Kasumi-1 (cell line): ENCODE data around the gene LRMDA.

Source experiments
- DNase-seq, 2 experiments: peaks; one replicate each; lab custom pipeline; 2025; lab: John Stamatoyannopoulos, UW

The LRMDA gene

DNA sequence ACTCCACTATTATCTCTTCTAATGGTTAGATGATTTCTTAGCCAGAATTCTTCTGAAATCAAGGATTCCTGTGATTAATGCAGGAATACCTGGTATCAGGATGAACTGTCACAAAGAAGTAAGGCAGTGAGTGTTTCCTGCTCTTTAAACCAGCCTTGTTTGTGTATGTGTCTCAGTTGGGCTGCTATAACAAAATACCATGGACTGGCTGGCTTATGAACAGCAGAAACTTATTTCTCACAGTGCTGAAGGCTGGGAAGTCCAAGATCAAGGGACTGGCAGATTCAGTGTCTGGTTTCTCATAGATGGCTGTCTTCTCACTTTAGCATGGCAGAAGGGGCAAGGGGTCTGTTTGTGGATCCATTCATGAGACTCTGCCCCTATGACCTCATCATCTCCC is 42.7 kb downstream of the LRMDA start:
- no peak for DNase-seq

DNA sequence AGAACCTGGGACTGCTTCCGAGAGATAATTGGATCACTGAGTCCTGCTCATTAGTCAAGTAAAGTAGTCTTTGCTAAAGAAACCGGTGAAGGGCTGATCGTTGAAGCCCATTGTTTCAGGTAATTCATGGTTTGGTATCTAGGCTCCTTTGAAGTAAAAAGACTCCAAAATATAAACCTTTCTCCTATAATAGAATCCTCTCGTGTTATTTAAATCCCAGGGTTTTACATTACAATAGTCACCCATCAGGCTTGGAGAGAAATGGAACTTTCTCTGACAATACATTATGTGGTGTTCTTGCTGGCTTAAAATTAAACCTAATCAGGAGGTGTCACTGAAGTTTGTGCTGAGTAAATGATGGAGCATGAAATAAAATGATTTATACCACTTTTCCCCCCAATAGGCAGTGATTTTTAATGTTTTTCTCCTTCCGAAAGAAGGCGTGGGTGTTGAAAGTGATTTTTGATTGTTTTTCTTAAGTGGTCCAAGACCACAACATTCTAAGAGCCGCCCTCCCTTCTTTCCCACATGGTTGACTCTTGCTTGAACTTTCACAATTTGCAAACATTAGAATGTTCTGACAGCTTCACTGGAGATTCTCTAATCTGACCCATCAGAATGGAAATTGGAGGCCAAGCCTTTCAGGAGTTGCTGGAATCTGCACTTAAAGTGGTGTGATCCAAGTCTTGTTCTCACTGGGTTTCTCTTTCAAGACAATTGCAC is 44.2 kb downstream of the LRMDA start:
- DNase-seq = no peak

DNA sequence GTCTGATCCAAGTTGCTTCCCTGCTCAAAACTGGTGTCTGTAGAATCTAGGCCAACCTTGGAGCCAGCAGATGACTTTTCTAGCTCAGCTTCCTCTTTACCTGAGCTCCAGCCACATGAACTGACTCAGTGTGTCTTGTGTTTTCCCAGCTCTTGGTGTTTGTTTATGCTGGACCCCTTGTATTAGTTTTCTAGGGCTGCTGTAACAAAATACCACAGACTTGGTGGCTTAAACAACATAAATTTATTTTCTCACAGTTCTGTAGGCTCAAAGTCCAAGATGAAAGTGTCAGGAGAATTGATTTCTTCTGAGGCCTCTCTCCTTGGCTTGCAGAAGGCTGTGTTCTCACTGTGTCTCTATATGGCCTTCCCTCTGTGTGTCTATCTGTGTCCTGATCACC is 45.1 kb downstream of the LRMDA start:
- DNase-seq = no peak

DNA sequence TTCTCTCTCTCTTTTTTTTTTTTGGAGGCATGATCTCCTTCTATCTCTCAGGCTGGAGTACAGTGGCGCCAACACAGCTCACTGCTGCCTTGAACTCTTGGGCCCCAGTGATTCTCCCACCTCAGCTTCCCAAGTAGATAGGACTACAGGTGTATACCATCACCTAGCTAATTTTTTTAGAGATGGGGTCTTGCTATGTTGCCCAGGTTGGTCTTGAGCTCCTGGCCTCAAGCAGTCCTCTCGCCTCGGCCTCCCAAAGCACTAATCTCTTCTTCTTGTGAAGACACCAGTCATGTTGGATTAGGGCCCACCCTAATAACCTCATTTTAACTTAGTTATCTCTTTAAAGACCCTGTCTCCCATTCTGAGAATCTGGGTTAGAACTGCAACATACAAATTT is 45.6 kb downstream of the LRMDA start:
- no peak for DNase-seq

DNA sequence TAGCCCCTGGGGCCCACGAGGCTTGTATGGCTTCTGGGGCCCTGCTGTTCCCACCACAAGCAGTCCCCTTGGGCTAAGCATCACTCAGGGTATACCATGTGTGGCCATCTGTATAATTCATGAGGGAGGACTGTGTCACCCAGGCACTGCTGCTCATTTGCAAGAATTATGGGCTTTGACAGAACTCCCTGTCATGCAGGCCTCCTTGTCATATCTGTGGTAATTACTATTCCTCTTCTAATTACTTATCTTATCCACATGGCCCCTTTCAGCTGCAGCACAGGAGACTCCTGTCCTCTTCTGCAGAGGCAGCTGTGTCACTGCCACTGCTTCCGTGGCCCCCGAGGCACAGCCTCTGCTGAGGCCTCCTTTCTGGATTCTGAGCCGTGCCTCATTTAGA is 46.3 kb downstream of the LRMDA start:
- no peak for DNase-seq

DNA sequence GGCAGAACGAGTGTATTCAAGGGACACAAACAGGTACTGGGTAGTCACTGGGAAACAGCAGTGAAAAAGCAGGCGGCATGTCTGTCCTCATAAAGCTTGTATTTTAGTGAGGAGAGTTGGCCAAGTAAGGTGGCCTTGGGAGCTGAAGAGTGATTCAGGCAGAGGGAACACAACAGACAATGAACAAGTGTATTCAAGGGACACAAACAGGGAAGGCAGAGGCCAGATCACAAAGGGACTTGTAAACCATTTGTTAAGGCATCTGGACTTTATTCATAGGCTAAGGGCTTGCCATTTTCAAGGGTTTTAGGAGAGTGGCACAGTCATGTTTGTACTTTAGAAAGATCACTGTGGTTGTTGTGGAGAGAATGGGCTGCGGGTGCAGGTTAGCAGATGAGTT is 49.0 kb downstream of the LRMDA start:
- no peak for DNase-seq

DNA sequence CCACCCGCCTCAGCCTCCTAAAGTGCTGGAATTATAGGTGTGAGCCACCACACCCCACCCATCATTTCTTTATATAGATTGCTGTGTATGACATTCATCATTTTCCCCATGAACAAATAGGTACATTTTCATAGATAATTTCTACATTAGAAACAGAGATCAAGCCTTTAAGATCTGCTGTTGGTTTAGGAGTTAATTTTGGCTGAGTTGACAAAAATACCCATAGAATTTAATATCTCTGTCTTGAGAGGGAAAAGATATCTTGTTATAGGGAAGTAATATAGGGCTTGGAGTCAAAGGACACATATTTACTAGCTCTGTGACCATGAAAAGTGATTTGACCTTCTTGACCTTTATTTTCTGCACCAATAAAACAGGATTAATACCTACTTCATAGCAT is 51.8 kb downstream of the LRMDA start:
- no peak for DNase-seq

DNA sequence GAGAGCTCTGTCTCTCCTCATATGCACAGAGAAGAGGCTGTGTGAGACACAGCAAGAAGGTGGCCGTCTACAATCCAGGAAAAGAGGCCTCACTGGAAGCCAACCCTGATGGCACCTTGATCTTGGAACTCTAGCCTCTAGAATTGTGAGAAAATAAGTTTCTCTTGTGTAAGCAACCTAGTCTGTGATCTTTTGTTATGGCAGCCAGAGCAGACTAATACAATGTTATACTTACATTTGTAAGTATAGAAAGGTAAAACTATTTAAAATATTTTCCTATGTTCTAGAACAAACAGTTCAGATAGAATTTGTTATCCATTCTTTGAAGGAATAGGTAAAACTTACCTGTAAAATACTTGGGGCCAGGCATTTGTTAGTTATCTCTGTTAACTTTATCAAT is 53.3 kb downstream of the LRMDA start:
- no peak for DNase-seq

DNA sequence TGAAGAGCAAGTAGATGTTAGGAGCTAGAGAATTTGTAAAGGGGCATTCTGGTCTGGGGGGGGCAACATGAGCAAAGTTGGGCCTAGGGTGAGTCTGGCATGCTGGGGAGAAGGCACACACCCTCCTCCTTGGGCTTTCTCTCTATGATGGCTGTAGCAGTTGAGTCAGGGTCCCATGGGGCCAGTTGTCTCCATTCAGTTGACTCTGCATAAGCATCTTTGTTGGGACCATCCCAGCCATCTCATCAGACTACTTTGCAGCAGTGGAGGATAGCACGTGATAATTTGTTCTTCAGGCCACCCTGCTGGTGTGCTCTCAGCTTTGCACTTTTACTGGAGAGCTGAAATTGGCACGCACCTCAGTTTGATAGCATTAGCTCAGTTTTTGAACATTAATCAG is 55.2 kb downstream of the LRMDA start:
- DNase-seq = no peak

DNA sequence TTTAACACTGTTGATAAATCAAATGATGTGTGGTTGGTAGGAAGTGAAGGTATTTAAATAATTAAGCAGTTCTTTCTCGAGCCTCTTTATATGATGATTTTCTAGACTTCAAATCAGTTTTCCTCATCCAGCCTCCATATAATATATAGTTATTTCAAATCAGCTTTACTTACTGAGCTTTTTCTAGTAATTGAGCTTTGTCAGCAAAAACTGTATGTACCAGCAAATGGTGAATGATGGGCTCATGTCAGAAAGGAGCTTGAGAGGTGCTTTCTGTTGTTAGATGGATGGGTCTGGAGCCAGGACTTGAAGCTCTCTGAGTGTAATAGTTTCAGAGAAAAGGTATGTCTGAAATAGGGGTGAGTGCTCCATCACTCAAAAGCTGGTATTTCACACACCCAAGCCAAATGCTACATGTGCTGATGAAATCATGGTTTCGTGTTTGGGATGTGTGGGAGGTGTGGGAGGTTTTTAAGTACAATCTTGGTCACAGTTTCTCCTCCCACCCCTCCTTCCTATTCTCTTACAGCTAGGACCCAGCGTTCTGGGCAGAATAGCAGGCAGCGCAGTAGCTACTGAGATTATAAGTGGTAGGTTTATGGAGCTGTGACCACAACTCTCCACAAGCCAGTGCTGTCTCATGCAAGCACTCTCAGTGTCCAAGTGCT is 55.8 kb downstream of the LRMDA start:
- peak in 1 of 2 experiments; percentile 25 for DNase-seq

DNA sequence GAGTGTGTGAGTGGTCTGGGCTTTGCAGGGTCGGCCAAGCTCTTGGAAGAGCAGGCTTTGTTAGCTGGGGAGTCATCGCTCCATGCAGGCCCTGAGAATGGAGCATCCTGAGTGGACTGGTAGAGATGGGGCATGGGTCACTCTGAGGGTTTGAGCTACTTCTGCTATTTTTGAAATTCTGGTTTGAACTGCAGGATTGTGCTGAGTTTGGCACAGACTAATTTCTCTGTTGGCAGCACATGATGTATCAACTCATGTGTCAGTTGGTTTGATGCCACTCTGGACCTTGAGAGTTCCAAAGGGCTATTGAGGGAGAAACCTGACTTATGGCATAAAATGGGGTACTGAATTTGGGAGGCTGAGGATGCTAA is 56.3 kb downstream of the LRMDA start:
- no peak for DNase-seq

DNA sequence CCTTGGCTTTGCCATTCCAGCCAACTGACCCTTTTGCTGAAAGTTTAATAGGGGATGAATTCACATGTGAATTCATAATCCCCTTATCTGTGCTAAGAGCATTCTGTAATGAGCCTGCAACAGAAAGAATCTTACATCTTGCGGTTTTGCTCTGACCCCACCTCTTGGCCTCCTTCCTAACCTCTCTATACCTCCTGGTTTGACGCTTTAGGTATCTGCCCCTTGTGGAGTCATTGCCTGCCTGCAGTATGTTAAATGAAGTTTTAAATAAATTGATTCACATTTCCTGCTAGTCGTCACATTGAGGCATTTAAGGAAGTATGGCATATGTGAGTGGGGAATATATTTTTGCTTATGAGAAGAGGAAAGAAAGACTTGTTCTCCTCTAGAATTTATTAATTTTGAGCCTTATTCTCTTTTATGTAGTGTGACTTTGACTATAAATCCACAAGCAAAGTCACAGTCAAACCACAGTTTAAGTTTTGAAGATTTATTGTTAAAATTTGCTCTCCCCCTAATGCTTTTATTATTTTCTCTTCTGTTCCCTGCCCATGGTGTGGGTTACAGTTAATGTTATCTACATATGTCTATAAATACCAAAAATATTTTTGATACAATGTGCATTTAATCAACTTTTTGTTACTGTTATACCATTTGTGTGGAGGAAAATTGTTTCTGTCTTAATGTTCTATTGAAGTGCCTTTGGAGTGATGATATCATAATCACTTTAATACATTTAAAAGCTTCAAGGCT is 60.9 kb downstream of the LRMDA start:
- peak; percentile 78 to 84 for DNase-seq

DNA sequence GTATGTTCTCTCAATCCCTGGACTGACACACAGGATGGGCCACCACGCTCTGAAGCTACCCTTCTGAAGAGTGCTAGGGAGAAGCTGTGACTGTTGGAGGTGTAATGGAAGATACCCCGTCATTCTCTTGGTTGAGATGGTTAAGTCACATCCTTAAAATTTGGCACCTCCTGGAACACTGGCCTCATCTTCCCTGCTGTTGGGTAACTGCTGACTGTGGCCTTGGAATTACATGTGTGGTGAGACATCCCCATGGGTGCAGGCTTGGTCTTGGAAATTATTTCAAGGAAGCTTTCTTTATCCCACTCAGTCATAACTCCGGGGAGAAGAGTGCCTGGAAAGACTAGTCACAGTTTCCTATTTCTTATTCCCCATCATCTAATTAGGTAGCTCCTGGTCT is 62.0 kb downstream of the LRMDA start:
- DNase-seq = no peak

DNA sequence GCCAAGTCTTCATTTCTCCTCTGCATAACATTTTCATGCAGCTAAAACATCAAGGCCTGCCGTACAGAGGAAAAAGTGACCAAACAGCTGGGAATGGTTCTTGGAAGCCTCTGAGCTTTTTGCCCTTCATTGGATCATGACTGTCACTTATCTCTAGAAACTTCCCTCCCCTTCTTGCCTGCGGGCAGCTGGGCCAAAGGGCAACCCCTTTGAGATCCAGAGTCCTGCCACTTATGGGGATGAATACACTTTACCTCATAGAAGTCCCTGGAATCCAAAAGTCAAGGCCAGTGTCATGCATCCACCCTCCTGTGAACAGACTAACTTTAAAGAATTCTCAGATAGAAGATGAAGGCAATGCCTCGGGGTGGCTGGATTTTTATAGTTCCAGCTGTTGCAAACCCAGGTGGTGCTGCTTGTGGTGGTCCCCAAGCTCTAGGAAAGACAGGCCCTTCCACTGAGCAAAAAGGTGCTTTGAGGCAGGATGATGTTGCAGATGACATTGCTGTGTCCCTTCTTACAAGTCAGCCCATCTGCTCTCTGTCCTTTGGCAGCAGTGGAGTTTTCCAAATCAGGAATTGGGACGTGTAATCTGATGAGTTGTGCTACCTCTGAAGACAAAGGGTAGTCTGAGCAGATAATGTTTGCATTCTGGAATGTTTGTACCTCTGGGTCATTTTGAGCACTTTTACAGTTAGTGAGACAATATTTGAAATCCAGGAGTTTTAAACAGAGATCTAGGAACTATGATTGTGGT is 64.2 kb downstream of the LRMDA start:
- DNase-seq = no peak

DNA sequence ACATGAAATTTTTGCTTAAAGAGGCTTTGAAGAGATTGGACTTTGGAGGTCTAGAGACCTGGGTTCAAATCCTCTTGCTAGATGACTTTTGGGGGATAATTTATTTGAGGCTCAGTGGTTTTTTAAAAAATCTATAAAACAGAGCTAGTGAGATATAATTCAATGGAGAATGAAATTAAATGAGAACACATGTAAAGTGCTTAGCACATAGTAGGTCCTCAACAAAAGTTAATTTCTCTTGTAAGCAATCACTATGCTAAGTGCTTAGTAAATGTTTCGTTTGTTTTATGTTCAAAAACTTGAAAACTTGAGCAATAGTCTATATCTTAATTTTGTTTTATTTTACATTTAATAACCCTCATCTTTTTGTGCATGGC is 64.8 kb downstream of the LRMDA start:
- no peak for DNase-seq

DNA sequence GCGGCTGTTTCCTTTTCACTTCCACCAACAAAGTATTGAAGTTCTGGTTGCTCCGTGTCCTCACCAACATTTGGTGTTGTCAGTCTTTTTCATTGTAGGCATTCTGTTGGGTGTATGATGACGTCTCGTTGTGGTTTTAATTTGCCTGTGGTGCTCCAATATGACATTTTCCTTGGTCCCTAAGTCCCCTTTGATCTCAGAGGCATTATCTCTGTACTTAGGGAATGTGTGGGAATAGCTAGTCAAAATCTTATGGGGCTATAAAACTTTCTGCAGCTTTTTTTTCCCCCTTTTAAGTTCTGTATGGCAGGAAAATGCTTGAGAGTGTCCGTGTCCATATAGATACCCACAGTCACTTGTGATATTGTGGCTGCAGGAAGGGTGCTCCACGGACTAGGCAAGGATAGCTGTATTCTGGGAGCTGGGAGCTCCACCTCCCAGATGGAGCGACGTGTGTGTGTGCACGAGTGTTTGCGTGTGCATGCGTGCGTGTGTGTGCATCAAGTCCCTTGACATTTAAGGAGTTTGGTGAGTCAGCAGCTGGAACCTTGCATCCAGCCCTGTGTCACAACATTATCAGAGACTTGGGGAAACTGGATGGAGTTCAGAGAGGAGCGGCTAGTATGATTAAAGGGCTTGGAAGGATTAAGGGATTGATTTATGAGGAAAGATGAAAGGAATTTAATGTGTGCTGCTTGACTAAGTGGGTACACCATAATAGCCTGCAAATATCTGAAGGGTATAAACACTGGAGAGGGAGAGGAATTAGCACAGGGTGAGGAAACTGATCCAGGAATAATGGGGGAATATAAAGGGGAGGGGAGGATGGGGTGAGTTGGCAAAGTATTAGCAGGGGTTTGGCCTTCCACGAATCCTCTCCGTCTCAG is 66.8 kb downstream of the LRMDA start:
- DNase-seq = no peak

DNA sequence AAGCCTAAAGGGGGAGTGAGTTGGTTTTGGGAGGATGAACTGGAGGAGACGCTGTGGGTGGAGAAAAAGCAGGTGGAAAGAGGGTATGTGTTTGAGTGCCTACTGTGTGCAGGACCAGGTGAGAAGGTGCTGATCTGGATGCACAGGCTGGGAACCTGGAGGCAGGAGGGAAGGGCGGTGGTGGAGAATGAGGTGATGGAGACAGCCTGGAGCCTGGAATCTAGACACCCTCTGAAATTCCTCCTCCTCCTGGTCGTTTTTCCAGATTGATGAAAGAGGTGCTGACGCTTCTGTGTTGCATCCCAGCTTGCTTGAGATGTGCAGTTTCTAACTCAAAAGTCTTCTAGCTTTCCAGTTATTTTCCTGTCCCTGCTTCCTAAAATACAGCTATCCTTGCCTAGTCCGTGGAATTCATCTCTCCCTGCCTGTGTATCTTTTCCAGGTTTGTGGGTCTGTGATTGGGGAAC is 67.5 kb downstream of the LRMDA start:
- no peak for DNase-seq

DNA sequence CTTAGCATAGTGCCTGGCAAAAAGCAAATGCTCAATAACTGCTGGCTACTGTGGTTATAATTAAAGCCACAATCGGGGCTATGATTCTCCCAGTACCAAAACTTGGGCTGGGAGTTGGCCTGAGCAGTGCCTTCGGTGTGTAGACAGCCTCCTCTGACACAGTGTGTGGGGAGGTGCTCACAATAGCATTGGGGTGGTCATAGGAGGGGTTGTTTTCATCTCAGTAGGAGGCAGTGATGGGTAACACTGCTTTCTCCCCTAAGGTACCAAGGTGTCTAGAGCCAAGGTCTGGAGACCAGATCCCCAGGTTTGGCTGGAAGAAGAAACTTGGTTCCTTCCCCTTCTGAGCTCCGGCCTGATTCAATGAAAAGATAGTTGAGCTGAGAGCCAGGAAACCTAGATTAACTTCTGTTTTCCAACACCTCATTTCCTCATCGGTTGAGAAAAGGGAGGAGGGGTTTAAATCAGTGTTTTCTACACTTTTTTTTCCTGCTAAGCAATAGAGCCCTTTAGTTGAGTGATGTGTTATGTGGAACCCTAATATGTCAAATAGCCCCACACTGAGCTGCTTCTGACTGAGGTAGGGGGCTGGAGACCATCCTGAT is 68.2 kb downstream of the LRMDA start:
- no peak for DNase-seq

DNA sequence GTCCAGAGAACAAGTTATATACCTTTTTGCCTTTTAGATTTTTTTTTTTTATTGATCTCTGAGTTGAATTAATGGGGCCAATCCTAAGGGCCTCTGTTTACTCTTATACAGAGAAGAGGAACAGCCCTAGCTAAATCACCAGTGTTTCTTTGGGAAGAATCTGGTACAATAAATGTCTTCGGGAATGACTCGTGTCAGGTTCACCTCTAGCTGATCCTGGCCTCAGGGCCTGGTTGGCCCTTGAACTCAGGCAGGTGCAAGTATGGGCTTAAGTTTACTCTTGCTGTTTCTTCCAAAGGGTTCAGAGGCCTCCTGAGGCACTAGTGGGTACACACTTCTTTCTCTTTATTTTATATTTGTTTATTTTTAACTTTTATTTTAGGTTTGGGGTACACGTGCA is 71.0 kb downstream of the LRMDA start:
- no peak for DNase-seq

DNA sequence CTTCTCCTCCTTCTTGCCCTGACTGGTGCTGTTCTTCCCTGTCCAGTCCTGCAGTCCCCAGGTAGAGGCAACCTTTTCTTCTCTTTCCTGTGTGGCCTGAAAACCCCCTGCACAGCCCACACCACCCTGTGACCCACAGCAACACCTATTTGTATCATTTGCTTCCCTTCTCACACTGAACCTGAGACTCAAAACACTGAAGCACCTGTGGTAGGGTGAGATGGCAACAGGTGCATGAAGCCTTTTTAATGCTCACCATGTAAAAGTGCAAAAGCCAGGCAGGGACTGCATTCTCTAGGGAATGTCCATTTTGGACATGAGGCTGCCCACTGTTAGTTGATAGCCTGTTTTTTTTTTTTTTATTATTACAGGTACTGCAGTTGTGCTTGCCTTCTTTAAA is 71.4 kb downstream of the LRMDA start:
- DNase-seq = no peak

DNA sequence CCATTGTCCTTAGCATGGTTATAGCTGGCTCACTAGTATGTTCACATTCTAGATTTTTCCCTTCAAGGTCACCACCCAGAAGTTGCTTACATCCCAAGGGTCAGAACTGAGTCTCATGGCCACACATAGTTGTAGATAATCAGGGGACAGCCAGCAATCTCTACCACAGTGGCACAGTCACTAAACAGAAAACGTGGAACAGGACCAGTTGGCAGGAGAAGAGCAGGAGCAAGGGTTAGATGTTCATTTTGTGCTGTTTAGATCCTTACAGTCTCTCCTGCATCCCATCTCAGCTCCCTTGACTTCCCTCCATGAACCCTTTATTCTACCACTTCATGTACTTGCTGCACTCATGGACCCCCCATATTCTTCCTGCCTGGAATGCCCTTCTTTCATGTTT is 73.9 kb downstream of the LRMDA start:
- no peak for DNase-seq
